DND-41 (cell line): ENCODE results near the gene LRPPRC.

Experiments
- EZH2 ChIP-seq: IDR thresholded peaks from 3 replicates; pipeline ENCODE4 v1.6.1; 2012; ENCODE audit warnings: borderline replicate concordance, low read depth, mild to moderate bottlenecking, moderate library complexity, low read length, inconsistent platforms; ENCODE audit not compliant: severe bottlenecking
- TF ChIP-seq, protein P1 (sequence below): IDR thresholded peaks from 2 replicates; pipeline ENCODE4 v1.5.1; 2012; ENCODE audit warnings: borderline replicate concordance, low read length, moderate library complexity, mild to moderate bottlenecking; ENCODE audit not compliant: poor library complexity, severe bottlenecking; ENCODE audit errors: extremely low read depth

DNA sequence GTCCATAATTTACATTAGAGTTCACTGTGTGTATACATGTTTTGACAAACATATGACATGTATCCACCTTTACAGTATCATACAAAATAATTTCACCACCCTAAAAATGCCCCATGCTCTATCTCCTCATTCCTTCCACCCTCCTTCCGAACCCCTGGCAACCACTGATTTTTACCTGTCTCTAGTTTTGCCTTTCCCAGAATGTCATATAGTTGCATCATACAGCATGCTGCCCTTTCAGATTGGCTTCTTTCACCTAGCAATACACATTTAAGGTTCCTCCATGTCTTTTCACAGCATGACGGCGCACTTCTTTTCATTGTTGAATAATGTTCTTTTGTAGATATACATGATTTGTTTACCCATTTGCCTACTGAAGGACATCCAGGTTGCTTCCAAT lies 10.4 kb downstream of the LRPPRC start:
- no peak for TF ChIP-seq EZH2
- TF ChIP-seq, protein P1, sequence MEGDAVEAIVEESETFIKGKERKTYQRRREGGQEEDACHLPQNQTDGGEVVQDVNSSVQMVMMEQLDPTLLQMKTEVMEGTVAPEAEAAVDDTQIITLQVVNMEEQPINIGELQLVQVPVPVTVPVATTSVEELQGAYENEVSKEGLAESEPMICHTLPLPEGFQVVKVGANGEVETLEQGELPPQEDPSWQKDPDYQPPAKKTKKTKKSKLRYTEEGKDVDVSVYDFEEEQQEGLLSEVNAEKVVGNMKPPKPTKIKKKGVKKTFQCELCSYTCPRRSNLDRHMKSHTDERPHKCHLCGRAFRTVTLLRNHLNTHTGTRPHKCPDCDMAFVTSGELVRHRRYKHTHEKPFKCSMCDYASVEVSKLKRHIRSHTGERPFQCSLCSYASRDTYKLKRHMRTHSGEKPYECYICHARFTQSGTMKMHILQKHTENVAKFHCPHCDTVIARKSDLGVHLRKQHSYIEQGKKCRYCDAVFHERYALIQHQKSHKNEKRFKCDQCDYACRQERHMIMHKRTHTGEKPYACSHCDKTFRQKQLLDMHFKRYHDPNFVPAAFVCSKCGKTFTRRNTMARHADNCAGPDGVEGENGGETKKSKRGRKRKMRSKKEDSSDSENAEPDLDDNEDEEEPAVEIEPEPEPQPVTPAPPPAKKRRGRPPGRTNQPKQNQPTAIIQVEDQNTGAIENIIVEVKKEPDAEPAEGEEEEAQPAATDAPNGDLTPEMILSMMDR = no peak
